Neural cell (in vitro differentiated cells): ENCODE measurements around the gene FAM187B.

ENCODE experiments used
- EP300 ChIP-seq: fragments of 450-650 bp; conservative IDR thresholded peaks from 2 replicates; pipeline ENCODE4 v1.6.1; 2014; ENCODE audit warnings: antibody characterized with exemption, mild to moderate bottlenecking, moderate library complexity; ENCODE audit not compliant: poor library complexity, severe bottlenecking
- POLR2AphosphoS5 ChIP-seq: IDR thresholded peaks from 2 replicates; pipeline ENCODE4 v1.6.1; 2012
- TF ChIP-seq, protein P1 (sequence below): fragments of 450-650 bp; IDR thresholded peaks from 2 replicates; pipeline ENCODE4 v1.5.1; 2014; ENCODE audit warnings: antibody characterized with exemption, mild to moderate bottlenecking, moderate library complexity; ENCODE audit not compliant: poor library complexity, severe bottlenecking
- TF ChIP-seq, protein P2 (sequence below): IDR thresholded peaks from 2 replicates; pipeline ENCODE4 v1.6.1; 2012; ENCODE audit warnings: borderline replicate concordance

DNA sequence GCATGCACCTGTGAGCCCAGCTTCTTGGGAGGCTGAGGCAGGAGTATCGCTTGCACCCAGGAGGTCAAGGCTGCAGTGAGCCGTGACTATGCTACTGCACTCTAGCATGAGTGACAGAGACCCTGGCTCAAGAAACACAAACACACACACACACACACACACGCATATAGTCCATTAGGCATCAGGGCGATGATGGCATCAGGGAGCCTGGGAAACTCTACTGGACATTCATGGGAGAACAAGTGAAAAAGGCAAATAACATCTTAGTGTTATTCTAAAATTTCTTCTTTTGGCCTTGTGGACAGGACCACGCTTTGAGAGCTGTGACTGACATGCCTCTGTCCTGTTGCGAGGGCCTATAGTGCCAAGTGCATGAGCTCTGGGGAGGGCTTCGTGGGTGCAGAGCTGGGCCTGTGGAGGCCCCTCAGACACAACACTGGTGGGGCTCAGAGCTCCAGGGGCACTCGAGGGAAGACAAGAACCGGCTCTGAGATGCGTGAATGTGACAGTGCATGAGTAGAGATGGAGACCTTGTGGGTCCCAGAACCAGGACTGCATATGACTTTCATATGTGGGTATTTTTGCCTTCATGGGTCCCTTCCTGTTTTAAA is 32.3 kb upstream of the FAM187B start:
- TF ChIP-seq POLR2AphosphoS5: no peak
- TF ChIP-seq, protein P1, sequence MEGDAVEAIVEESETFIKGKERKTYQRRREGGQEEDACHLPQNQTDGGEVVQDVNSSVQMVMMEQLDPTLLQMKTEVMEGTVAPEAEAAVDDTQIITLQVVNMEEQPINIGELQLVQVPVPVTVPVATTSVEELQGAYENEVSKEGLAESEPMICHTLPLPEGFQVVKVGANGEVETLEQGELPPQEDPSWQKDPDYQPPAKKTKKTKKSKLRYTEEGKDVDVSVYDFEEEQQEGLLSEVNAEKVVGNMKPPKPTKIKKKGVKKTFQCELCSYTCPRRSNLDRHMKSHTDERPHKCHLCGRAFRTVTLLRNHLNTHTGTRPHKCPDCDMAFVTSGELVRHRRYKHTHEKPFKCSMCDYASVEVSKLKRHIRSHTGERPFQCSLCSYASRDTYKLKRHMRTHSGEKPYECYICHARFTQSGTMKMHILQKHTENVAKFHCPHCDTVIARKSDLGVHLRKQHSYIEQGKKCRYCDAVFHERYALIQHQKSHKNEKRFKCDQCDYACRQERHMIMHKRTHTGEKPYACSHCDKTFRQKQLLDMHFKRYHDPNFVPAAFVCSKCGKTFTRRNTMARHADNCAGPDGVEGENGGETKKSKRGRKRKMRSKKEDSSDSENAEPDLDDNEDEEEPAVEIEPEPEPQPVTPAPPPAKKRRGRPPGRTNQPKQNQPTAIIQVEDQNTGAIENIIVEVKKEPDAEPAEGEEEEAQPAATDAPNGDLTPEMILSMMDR: no peak
- TF ChIP-seq EP300: no peak
- TF ChIP-seq, protein P2, sequence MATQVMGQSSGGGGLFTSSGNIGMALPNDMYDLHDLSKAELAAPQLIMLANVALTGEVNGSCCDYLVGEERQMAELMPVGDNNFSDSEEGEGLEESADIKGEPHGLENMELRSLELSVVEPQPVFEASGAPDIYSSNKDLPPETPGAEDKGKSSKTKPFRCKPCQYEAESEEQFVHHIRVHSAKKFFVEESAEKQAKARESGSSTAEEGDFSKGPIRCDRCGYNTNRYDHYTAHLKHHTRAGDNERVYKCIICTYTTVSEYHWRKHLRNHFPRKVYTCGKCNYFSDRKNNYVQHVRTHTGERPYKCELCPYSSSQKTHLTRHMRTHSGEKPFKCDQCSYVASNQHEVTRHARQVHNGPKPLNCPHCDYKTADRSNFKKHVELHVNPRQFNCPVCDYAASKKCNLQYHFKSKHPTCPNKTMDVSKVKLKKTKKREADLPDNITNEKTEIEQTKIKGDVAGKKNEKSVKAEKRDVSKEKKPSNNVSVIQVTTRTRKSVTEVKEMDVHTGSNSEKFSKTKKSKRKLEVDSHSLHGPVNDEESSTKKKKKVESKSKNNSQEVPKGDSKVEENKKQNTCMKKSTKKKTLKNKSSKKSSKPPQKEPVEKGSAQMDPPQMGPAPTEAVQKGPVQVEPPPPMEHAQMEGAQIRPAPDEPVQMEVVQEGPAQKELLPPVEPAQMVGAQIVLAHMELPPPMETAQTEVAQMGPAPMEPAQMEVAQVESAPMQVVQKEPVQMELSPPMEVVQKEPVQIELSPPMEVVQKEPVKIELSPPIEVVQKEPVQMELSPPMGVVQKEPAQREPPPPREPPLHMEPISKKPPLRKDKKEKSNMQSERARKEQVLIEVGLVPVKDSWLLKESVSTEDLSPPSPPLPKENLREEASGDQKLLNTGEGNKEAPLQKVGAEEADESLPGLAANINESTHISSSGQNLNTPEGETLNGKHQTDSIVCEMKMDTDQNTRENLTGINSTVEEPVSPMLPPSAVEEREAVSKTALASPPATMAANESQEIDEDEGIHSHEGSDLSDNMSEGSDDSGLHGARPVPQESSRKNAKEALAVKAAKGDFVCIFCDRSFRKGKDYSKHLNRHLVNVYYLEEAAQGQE: no peak
